ENCODE data around the gene SLC24A3.

SLC24A3 gene

DNA sequence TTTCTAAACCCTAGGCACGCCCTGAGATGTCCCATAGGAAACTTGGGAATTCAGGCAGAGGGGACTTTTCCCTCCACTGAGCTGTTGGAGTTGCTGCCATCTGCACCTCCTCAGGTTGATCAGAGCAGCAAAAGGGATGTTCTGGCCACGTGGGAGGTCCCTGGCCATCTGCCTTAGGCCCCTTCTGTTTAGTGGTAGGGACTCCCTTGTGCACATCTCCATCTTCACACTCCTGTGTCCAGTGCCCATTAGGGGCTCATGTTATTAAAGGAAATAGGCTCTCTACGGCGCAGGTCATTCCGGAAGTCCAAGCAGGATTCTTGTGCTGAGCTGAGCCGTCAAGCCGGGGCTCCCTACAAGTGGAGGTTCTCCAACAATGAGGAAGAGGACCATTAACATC lies 307.8 kb downstream of the SLC24A3 start:
- no peak for DNase-seq

GRCh38 chr20:19522071-19522801 lies 309.8 kb downstream of the SLC24A3 start:
- no peak for DNase-seq

GRCh38 chr20:19522836-19523590 lies 310.6 kb downstream of the SLC24A3 start:
- DNase-seq = no peak

DNA sequence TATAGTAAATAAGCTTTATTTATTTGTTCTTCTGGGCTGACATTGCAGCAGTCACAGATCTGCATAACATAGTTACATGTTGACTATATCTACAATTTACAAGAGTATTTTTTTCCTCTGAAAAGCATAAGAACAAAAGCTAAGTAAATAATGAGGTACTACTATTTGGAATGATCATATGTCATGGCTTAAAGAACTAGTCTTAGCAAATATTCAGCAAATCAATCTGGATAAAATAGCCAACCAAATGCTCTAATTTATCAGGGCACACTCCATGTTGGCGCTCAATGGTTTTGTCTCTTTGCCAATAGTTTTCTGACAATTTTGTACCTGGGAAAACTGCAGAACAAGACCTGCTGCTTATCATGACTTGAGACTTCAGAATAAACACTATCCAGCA lies 312.2 kb downstream of the SLC24A3 start:
- no peak for DNase-seq

DNA sequence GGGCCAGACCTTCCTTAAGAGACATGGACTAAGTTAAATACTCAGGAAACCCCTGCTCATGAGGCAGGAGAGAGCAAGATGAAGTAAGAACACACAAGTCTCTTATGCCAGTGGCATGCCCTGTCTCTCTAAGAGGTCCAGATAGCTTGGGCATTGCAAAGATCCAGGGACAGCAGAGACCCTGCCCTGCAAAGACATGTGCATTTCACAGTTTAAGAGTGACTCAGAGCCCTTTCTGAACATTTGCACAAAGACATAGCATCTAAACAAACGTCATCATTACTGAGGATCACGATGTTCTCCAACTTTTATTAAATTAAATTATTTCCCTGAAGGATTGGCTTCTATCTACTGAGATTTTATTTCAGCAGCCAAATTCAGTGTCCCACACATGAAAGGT lies 315.1 kb downstream of the SLC24A3 start:
- DNase-seq = no peak

DNA sequence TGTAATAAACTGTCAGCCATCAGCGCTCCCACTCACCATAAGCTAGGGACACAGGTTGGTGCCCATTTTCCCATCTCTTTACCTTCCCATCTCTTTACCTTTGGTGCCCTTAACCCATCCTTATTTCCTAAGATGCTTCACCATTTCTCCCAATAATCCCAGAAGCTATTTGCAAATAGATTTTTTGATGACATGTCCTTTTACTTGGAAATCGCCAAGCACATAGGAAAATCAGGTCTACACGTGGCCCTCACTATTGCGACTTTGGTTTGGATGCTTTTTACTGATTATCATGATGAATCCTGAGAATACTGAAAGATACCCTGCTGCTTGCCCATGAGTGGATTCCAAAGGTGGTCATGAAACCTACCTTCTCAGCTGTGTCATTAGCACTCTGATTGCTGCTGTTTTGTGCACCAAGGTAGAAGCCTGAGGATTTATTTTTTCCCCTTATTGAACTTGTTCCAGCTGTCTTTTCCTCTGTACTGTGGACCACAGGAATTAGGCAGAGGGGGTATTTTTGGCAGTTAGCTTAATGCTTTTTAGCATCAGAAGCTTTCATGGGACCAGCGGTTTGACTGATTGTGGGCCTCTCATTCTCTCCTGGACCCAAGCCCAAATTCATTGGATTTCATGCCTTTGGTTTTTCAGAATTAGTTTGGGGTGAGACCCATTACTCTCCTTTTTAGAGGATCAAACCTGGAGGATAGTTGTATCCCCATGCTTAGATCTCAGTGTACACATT lies 316.0 kb downstream of the SLC24A3 start:
- no peak for DNase-seq

DNA sequence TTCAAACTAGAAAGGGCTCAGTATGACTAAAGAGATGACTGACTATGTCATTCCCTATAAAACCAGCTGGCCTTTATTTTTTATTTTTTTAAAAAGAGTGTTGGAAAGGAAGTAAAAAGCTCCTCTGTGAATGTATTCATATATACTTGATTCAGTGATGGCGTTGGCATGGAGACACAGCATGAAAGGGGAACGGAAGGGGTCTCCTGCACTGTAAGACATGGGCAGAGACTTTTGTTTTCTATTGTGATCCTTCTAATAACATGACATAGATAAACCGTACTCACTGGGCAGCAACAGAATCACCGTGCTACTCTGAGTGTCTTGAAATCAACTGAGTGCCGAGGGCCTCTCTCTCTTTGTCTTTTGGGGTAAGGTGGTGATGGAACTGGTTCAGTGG lies 317.6 kb downstream of the SLC24A3 start:
- DNase-seq = no peak

GRCh38 chr20:19531446-19531845 lies 319.0 kb downstream of the SLC24A3 start:
- no peak for DNase-seq

DNA sequence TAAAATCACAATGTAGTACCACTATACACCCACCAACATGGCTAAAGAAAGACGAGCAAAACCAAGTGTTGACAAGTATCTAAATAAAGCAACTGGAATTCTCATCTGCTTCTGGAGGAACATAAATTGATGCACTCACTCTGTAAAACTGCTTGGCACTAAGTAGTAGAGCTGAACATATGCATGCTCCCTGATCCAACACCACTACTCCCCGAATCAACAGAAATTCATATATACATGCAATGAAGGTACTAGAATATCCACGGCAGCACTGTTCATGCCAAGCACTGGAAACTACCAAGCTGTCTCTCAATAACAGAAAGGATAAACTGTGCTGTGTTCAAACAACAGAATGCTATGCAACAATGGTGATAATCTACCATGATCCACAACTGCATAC lies 326.1 kb downstream of the SLC24A3 start:
- DNase-seq = no peak

GRCh38 chr20:19539191-19539590 lies 326.7 kb downstream of the SLC24A3 start:
- DNase-seq = no peak

GRCh38 chr20:19540392-19540791 lies 327.9 kb downstream of the SLC24A3 start:
- no peak for DNase-seq

DNA sequence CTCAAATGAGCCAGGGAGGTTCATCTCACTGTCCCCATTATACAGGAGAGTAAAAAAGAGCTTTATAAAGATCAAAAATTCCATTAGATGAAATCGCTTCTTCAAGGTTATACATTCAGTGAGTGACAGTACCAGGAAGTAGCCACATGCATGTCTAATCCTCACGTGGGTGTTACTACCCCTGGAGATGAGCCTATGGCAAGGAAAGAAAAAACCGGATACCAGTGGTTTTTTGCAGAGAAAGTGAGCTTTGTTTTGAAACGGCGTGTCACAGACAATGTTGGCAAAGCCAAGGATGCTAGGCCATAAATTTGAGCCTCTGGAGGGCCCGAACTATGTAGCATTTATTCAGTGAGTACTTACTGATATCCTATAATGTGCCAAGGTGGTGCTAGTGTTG lies 330.7 kb downstream of the SLC24A3 start:
- no peak for DNase-seq

DNA sequence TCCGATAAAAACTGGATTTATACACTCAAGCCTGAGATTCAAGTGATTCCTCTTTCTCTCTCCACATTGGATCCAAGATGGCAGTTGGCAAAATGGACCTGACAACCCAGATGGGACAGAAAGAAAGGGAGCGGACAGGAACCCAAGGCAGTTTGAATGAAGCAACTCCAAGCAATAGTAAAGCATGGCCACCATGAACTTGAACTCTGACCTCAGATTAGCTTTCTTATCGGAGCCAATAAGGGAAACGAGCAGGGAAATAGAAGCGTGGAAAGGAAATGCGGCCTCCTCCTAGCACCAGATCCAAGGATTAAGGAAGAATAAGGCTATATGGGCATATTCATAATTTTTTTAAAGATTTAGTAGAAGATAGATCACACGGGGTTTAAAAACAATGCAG lies 332.2 kb downstream of the SLC24A3 start:
- DNase-seq = no peak

GRCh38 chr20:19546648-19547047 lies 334.2 kb downstream of the SLC24A3 start:
- DNase-seq = no peak

DNA sequence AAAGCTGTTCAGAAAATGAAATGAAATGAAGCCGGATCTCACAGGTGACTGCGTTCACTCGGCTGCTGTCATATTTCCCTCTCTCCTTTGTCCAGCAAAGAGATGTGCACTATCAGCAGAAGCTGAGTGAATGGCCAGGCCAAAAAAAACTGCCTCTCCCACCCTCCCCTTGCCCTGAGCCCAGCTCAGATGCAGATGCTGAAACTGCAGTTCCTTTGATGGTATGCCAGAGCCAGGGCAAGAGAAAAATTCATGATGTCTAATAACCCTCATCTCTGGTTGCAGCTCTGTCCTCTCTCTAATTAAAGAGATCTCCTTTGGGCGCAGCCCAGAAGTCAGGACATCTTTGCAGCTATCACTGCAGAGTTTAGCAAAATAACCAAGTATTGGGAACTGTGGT lies 335.1 kb downstream of the SLC24A3 start:
- DNase-seq = no peak

- no peak for DNase-seq
Measured at GRCh38 chr20:19549896-19550295, 337.5 kb downstream of the SLC24A3 start.

- DNase-seq = no peak
Measured at GRCh38 chr20:19552221-19553180, 340.1 kb downstream of the SLC24A3 start.

DNA sequence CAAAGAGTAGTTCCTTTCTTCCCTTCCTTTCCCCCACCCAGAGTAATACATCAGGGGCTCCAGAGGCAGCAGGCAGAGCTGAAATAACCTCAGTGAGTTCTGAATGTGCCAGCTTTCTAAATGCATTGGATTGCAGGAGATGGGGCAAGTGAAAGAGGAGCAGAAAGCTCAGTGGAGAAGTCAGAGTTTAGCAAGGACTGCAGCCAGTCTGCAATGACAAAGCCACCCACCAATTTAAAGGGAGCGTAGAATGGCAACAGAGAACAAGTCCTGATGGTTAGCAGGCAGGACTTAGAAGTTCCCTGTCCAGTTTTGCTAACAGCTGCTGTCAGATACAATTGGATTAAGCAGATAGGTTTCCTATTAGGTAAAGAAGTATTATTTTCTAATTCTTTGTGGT lies 342.2 kb downstream of the SLC24A3 start:
- no peak for DNase-seq

- no peak for DNase-seq
Measured at GRCh38 chr20:19555726-19556125, 343.3 kb downstream of the SLC24A3 start.

DNA sequence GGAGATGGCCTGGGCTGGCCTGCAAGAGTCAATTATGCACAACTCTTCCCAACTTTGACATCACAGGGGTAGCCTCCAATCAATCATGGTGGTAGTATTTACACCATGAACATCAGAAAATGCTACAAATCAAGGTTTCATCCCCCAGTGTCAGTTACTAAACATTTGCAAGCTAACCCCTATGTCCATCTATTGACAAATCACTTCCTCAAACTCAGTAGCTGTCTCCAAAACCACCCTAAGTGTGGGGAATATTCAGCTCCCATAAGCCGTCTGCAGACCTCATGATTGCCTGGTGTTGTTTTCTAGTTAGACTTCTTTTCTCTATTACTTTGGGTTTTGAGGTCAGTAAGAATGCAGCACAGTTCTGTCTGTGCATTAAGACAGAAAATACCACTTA lies 344.8 kb downstream of the SLC24A3 start:
- no peak for DNase-seq

GRCh38 chr20:19560881-19561480 lies 348.5 kb downstream of the SLC24A3 start:
- DNase-seq = no peak

GRCh38 chr20:19562426-19562825 lies 350.0 kb downstream of the SLC24A3 start:
- no peak for DNase-seq

Data from activated effector memory CD4-positive, alpha-beta T cell treated with Interleukin-2 at 50 U/mL for 16 hours (primary cell).